ENCODE results near the gene KCND2. TPM values are rescaled to one million over a fixed set of nuclear protein-coding genes. Genes with fewer than 3 reads are reported as not detected.

The KCND2 gene
- total and polyA plus RNA-seq, 2 of the 8 experiments (the other 6 are each of a cell fraction or from before 2014, with no cell fraction given): 4.6 to 7.7 TPM

DNA sequence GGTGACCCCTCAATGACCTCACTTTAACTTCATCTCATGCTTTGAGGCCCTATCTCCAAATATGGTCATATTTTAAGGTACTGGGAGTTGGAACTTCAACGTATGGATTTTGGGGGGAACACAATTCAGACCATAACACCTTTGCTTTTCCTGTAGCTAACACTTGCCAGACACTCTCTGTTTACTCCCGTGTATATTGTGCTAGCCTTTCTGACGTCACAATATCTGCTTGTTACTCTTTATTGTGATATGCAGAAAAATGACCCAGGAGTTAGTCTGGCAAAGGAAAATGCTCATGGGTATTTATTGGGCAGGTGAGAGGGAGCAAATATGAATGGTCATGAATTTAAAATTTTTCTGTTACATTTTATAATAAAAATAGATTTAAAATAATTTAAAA, 45.7 kb upstream of the KCND2 start (continued):
- TF ChIP-seq CTBP2 (IDR thresholded peaks at IDR 0.05; ENCODE audit: borderline replicate concordance, insufficient read depth, insufficient read length, low read length): no peak
